LNCAP (cell line): ENCODE results near the gene CCDC188.

Experiments used
- CTCF ChIP-seq: fragments of 450-650 bp; IDR thresholded peaks from 2 replicates; pipeline ENCODE4 v1.5.1; 2017; ENCODE audit warnings: mild to moderate bottlenecking

The CCDC188 gene

GRCh38 chr22:20101638-20102037 lies 49.2 kb downstream of the CCDC188 start:
- no peak for TF ChIP-seq CTCF

GRCh38 chr22:20099099-20099711 lies 51.6 kb downstream of the CCDC188 start:
- no peak for TF ChIP-seq CTCF
